Measurements from ENCODE around the gene HSF2BP. TPM values are rescaled to one million over a fixed set of nuclear protein-coding genes. Genes with fewer than 3 reads are reported as not detected.

Gene HSF2BP
- total and polyA plus RNA-seq, 2 experiments from 2014 or later = 0.22 to 3.6 TPM

DNA sequence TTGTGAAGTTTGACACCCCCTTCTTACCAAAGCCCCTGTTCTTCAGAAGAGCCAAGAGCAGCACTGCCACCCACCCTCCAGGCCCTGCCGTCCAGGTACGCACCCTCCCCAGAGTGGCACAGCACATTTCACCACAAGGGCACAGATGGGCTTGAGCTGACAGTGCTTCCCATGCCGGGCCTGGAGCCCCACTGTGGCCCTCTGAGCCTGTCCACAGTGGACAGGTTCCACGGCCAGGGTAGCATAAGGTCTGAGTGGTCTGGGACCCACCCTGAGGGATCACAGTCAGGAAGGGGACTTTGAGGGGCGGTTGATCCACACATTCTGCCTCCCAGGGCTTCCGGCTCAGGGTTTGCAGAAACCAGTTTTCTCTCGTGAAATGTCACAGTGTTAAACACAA is 31.1 kb upstream of the HSF2BP start:
- no peak for DNase-seq (ENCODE audit: low read depth in 1 of 2, low spot score in 1 of 2)
- Histone ChIP-seq H3K9me3 (ENCODE audit: low read depth) (no peaks in the 10 kb centered on the region), H3K27ac (no peak overlapping the region), H3K27me3 (no peaks in the 10 kb centered on the region), H3K4me3 (no peak overlapping the region), H3K4me1 (ENCODE audit: low read depth) (no peaks in the 10 kb centered on the region), H3K36me3 (peaks cover 54% of the 10 kb centered on the region)
- TF ChIP-seq CTCF (IDR thresholded peaks at IDR 0.05; ENCODE audit: low read depth, low read length) = no peak

- H3K4me1 ChIP-seq (ENCODE audit: low read depth) = no peaks in the 10 kb centered on the region
- H3K9me3 ChIP-seq (ENCODE audit: low read depth) = no peaks in the 10 kb centered on the region
- peaks cover 56% of the 10 kb centered on the region for H3K36me3 ChIP-seq
- DNase-seq (ENCODE audit: low read depth in 1 of 2, low spot score in 1 of 2) = no peak
- H3K27ac ChIP-seq = no peak overlapping the region
- TF ChIP-seq CTCF (IDR thresholded peaks at IDR 0.05; ENCODE audit: low read depth, low read length) = no peak
- no peak overlapping the region for H3K4me3 ChIP-seq
- H3K27me3 ChIP-seq = no peaks in the 10 kb centered on the region
These were observed 30.5 kb upstream of the HSF2BP start for GRCh38 chr21:43689556-43690337.

- Histone ChIP-seq H3K27me3 (no peaks in the 10 kb centered on the region), H3K9me3 (ENCODE audit: low read depth) (no peaks in the 10 kb centered on the region), H3K27ac (peak overlapping the region; percentile 34), H3K4me1 (ENCODE audit: low read depth) (no peaks in the 10 kb centered on the region), H3K4me3 (no peak overlapping the region), H3K36me3 (peaks cover 60% of the 10 kb centered on the region)
- DNase-seq (ENCODE audit: low read depth in 1 of 2, low spot score in 1 of 2) = no peak
- no peak for TF ChIP-seq CTCF (IDR thresholded peaks at IDR 0.05; ENCODE audit: low read depth, low read length)
These were observed 29.6 kb upstream of the HSF2BP start for GRCh38 chr21:43688906-43689305.

- no peak for TF ChIP-seq CTCF (IDR thresholded peaks at IDR 0.05; ENCODE audit: low read depth, low read length)
- no peak overlapping the region for H3K27ac ChIP-seq
- no peak for DNase-seq (ENCODE audit: low read depth in 1 of 2, low spot score in 1 of 2)
- peaks cover 66% of the 10 kb centered on the region for H3K36me3 ChIP-seq
- no peaks in the 10 kb centered on the region for H3K4me1 ChIP-seq (ENCODE audit: low read depth)
- H3K4me3 ChIP-seq = no peak overlapping the region
- H3K27me3 ChIP-seq = no peaks in the 10 kb centered on the region
- H3K9me3 ChIP-seq (ENCODE audit: low read depth) = no peaks in the 10 kb centered on the region
These were observed 28.5 kb upstream of the HSF2BP start for GRCh38 chr21:43687566-43688399.

DNA sequence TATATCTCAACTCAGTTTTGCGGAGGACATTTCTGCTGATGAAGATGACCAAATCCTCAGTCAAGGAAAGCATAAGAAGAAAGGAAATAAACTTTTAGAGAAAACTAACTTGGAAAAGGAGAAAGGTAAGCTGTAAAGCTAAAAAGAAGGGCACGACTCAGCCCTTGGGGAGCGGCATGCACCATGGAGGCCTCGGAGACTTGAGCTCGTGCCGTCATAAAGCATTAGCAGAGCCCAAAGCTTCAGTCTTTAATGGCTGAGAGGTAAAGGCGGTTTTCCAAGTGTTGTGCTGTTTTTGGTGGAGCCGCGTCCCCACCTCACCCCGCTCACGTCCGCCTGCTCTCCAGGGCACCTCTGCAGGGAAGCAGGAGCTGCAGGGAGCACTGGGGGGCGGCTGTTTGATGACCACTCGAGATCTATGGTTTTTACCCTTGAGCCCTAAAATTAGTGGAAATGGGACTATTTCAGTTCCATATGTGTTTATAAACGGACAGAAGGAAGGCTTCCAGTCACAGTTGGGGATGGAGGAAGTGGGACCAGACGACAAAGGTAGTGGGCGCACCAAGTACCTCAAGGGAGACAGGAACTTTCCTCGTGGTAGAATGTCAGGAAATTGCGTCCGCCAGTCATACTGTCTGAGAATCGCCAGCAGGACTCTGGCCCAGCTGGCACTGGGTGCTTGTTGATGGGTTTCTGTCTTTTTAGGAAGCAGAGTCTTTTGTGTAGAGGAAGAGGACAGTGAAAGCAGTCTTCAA is 27.7 kb upstream of the HSF2BP start:
- no peak overlapping the region for H3K4me3 ChIP-seq
- peaks cover 65% of the 10 kb centered on the region for H3K36me3 ChIP-seq
- no peaks in the 10 kb centered on the region for H3K9me3 ChIP-seq (ENCODE audit: low read depth)
- no peaks in the 10 kb centered on the region for H3K27me3 ChIP-seq
- TF ChIP-seq CTCF (IDR thresholded peaks at IDR 0.05; ENCODE audit: low read depth, low read length) = no peak
- H3K27ac ChIP-seq = no peak overlapping the region
- no peaks in the 10 kb centered on the region for H3K4me1 ChIP-seq (ENCODE audit: low read depth)
- no peak for DNase-seq (ENCODE audit: low read depth in 1 of 2, low spot score in 1 of 2)
